IMR-90 (cell line): ENCODE results near the gene PTPN23. TPM values are rescaled to one million over a fixed set of nuclear protein-coding genes. Genes with fewer than 3 reads are reported as not detected.

ENCODE experiments used
- ATAC-seq: fragments of 200-7000 bp; cut with Tn5 transposase; 2 replicates; pipeline ENCODE4 v1.9.1; 2020; ENCODE audit warnings: low read depth, mild to moderate bottlenecking, moderate library complexity
- BruUV-seq: library from RNA; stranded (reverse); fragments of 400-500 nt; replicated peaks from 2 replicates; lab custom pipeline; 2021; lab: Mats Ljungman, UMichigan
- CTCF ChIA-PET: fragments of 300-600 bp; formaldehyde crosslinking; extraction: SDS; loops from one replicate; lab custom pipeline; 2021; ENCODE audit warnings: antibody characterized with exemption; lab: Yijun Ruan, JAX
- POLR2A ChIA-PET: fragments of 300-600 bp; sonication (Branson Sonifier 250); formaldehyde crosslinking; loops from one replicate; lab custom pipeline; 2022; ENCODE audit warnings: antibody characterized with exemption; ENCODE audit not compliant: unreplicated experiment; lab: Charles Lee
- DNase-seq: peaks from one replicate; pipeline ENCODE4 v3.0.0; 2013
- H2AFZ ChIP-seq: replicated peaks from 2 replicates; pipeline ENCODE3; 2013; ENCODE audit warnings: low read length, mild to moderate bottlenecking; ENCODE audit not compliant: poor library complexity
- H2AK5ac ChIP-seq: 2 replicates; pipeline ENCODE4 v1.6.1; 2013; ENCODE audit warnings: low read depth, low read length, inconsistent platforms
- H2AK9ac ChIP-seq: replicated peaks from 2 replicates; pipeline ENCODE3; 2013; ENCODE audit warnings: mild to moderate bottlenecking, low read depth, low read length, moderate library complexity; ENCODE audit not compliant: poor library complexity
- H2BK120ac ChIP-seq: 2 replicates; pipeline ENCODE4 v1.6.1; 2013; ENCODE audit warnings: low read depth, low read length, inconsistent platforms
- H2BK15ac ChIP-seq: 3 replicates; pipeline ENCODE4 v1.6.1; 2013; ENCODE audit warnings: low read depth, low read length, inconsistent platforms
- H2BK20ac ChIP-seq: 2 replicates; pipeline ENCODE4 v1.6.1; 2013; ENCODE audit warnings: low read depth, mild to moderate bottlenecking, inconsistent platforms, low read length, moderate library complexity
- H2BK5ac ChIP-seq: 2 replicates; pipeline ENCODE4 v1.6.1; 2013; ENCODE audit warnings: mild to moderate bottlenecking, low read depth, low read length, inconsistent platforms; ENCODE audit not compliant: poor library complexity, severe bottlenecking
- H3K14ac ChIP-seq: replicated peaks from 2 replicates; pipeline ENCODE4 v1.6.1; 2013; ENCODE audit warnings: low read depth, low read length, inconsistent platforms
- H3K18ac ChIP-seq: 2 replicates; pipeline ENCODE4 v1.6.1; 2013; ENCODE audit warnings: low read depth, low read length, control low read depth
- H3K23ac ChIP-seq: 2 replicates; pipeline ENCODE4 v1.6.1; 2013; ENCODE audit warnings: low read depth, low read length, inconsistent platforms
- H3K27ac ChIP-seq: 2 replicates; pipeline ENCODE4 v1.5.1; 2013; ENCODE audit warnings: mild to moderate bottlenecking, control low read depth, low read length; ENCODE audit not compliant: insufficient read depth
- H3K27me3 ChIP-seq: 2 replicates; pipeline ENCODE4 v1.6.1; 2013; ENCODE audit warnings: low read length; ENCODE audit not compliant: control insufficient read depth, insufficient read depth
- H3K36me3 ChIP-seq: 2 replicates; pipeline ENCODE4 v1.6.1; 2013; ENCODE audit warnings: low read length, mixed read lengths; ENCODE audit not compliant: control insufficient read depth, insufficient read depth
- H3K4ac ChIP-seq: 2 replicates; pipeline ENCODE4 v1.6.1; 2013; ENCODE audit warnings: low read depth, low read length, inconsistent platforms
- H3K4me1 ChIP-seq: 2 replicates; pipeline ENCODE4 v1.6.1; 2013; ENCODE audit warnings: low read length, mixed read lengths; ENCODE audit not compliant: control insufficient read depth, insufficient read depth
- H3K4me2 ChIP-seq: 2 replicates; pipeline ENCODE4 v1.6.1; 2013; ENCODE audit warnings: low read depth, mild to moderate bottlenecking, control low read depth, low read length, moderate library complexity
- H3K4me3 ChIP-seq: 2 replicates; pipeline ENCODE4 v1.5.1; 2013; ENCODE audit warnings: low read depth, mild to moderate bottlenecking, control low read depth, low read length, moderate library complexity; ENCODE audit not compliant: insufficient read depth
- H3K56ac ChIP-seq: 2 replicates; pipeline ENCODE4 v1.6.1; 2013; ENCODE audit warnings: low read length, inconsistent platforms; ENCODE audit not compliant: insufficient read depth; ENCODE audit errors: extremely low read depth
- H3K79me1 ChIP-seq, 2 experiments: 2 replicates each; pipeline ENCODE4 v1.6.1; 2013; ENCODE audit warnings: low read length in 2 of 2, inconsistent platforms in 1 of 2, low read depth in 1 of 2
- H3K9ac ChIP-seq: 2 replicates; pipeline ENCODE4 v1.6.1; 2013; ENCODE audit warnings: low read depth, low read length, control low read depth
- H3K9me1 ChIP-seq: 2 replicates; pipeline ENCODE4 v1.6.1; 2013; ENCODE audit warnings: low read length, inconsistent platforms; ENCODE audit not compliant: insufficient read depth
- H3K9me3 ChIP-seq: 2 replicates; pipeline ENCODE4 v1.6.1; 2013; ENCODE audit warnings: low read length; ENCODE audit not compliant: control insufficient read depth, insufficient read depth
- H4K20me1 ChIP-seq: 2 replicates; pipeline ENCODE4 v1.6.1; 2013; ENCODE audit warnings: low read length, inconsistent platforms; ENCODE audit not compliant: insufficient read depth
- H4K5ac ChIP-seq: 2 replicates; pipeline ENCODE4 v1.6.1; 2013; ENCODE audit warnings: mild to moderate bottlenecking, low read depth, low read length, control low read depth
- H4K8ac ChIP-seq, 2 experiments: 2 replicates each; pipeline ENCODE4 v1.6.1; 2013; ENCODE audit warnings: low read depth in 2 of 2, low read length in 2 of 2, control low read depth in 1 of 2, inconsistent platforms in 1 of 2
- H4K91ac ChIP-seq: 2 replicates; pipeline ENCODE4 v1.6.1; 2013; ENCODE audit warnings: low read depth, low read length, inconsistent platforms; ENCODE audit not compliant: insufficient read depth
- BHLHE40 ChIP-seq: fragments of 150-350 bp; IDR thresholded peaks from 2 replicates; pipeline ENCODE4 v1.6.1; 2016; ENCODE audit warnings: mild to moderate bottlenecking, low read depth, low read length
- CHD1 ChIP-seq: IDR thresholded peaks from 2 replicates; pipeline ENCODE4 v1.6.1; 2012; ENCODE audit warnings: low read depth, low read length, improper control_type of control experiment
- SMC3 ChIP-seq: fragments of 150-350 bp; IDR thresholded peaks from 2 replicates; pipeline ENCODE4 v1.6.1; 2016; ENCODE audit warnings: low read depth, mild to moderate bottlenecking, antibody characterized with exemption, low read length, moderate library complexity
- WGBS, 2 experiments: methylation state at CpG; one replicate each; pipeline versions ENCODE4 v1.1.5 to v1.1.7; 2013; ENCODE audit warnings: missing lambda C conversion rate in 2 of 2; ENCODE audit not compliant: insufficient read length in 1 of 2; ENCODE audit errors: extremely low coverage in 2 of 2; 5-methylcytosine and 5-hydroxymethylcytosine counted together
- dilution Hi-C: fragments of 300-500 bp; cut with HindIII; formaldehyde crosslinking; loops from one replicate; pipeline ENCODE4 v1.14.3; 2018; ENCODE audit warnings: low sequenced_read_pairs; ENCODE audit not compliant: unreplicated experiment
- in situ Hi-C: fragments of 300-500 bp; cut with MboI; formaldehyde crosslinking; loops from 3 replicates; pipeline ENCODE4 v1.14.3; 2019; ENCODE audit warnings: low sequenced_read_pairs, inconsistent platforms, mixed read lengths
- intact Hi-C: fragments of 100-400 bp; cut with micrococcal nuclease; formaldehyde crosslinking; loops from 2 replicates; pipeline ENCODE4 v1.10.0; 2022
- polyA plus RNA-seq, 3 experiments: library from polyadenylated mRNA; depleted of rRNA; stranded (reverse); fragments of >200 nt; gene quantifications; 2 replicates each; pipeline ENCODE4 v1.2.3, GENCODE V29; 2012; ENCODE audit warnings: low replicate concordance in 1 of 3
- total RNA-seq: library from RNA; depleted of rRNA; stranded (reverse); fragments of >200 nt; gene quantifications from 2 replicates; pipeline ENCODE4 v1.2.3, GENCODE V29; 2012
- TF ChIP-seq, protein P1 (sequence below): fragments of 150-350 bp; IDR thresholded peaks from 2 replicates; pipeline ENCODE4 v1.6.1; 2016; ENCODE audit warnings: low read depth, mild to moderate bottlenecking, low read length, moderate library complexity, borderline replicate concordance

The PTPN23 gene
- total and polyA plus RNA-seq, 2 of the 4 experiments (the other 2 are of a cell fraction): 4.5 to 15.1 TPM

- TF ChIP-seq, protein P1, sequence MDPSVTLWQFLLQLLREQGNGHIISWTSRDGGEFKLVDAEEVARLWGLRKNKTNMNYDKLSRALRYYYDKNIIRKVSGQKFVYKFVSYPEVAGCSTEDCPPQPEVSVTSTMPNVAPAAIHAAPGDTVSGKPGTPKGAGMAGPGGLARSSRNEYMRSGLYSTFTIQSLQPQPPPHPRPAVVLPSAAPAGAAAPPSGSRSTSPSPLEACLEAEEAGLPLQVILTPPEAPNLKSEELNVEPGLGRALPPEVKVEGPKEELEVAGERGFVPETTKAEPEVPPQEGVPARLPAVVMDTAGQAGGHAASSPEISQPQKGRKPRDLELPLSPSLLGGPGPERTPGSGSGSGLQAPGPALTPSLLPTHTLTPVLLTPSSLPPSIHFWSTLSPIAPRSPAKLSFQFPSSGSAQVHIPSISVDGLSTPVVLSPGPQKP: no peak
- TF ChIP-seq SMC3: no peak
Observed at GRCh38 chr3:47408839-47409229, 28.0 kb downstream of the PTPN23 start (continued).

GRCh38 chr3:47409284-47409683 lies 28.5 kb downstream of the PTPN23 start:
- no peak overlapping the region for H2BK20ac ChIP-seq
- no peak overlapping the region for H4K5ac ChIP-seq
- peaks cover 11% of the 10 kb centered on the region; the same call in 1 of the 2 replicates for H3K4me1 ChIP-seq
- in situ Hi-C loops (no loop called here), intact Hi-C loops (no loop called here), dilution Hi-C loops (no loop called here)
- no peak overlapping the region for H2BK5ac ChIP-seq
- H4K91ac ChIP-seq: no peak overlapping the region
- H3K27me3 ChIP-seq: no peaks in the 10 kb centered on the region
- no peak overlapping the region for H3K9ac ChIP-seq
- no peak overlapping the region for H2AK5ac ChIP-seq
- WGBS, 2 experiments: 97% methylated on average over 11 of the region's 15 CpGs; no CpG with 5 or more reads in 1 of the 2 experiments
- BruUV-seq: no TSS peak
- no peak overlapping the region for H4K8ac ChIP-seq
- no peak overlapping the region for H2AFZ ChIP-seq
- no peak overlapping the region for H3K23ac ChIP-seq
- ChIA-PET POLR2A (no interaction called here), CTCF (no interaction called here)
- TF ChIP-seq BHLHE40 (no peak), CHD1 (no peak)
- no peak overlapping the region for H3K4me2 ChIP-seq
- no peaks in the 10 kb centered on the region for H3K9me3 ChIP-seq
- H3K79me1 ChIP-seq: peaks cover 6 to 28% of the 10 kb centered on the region in 2 experiments
- no peak overlapping the region for H2BK120ac ChIP-seq
- peaks cover 72% of the 10 kb centered on the region for H3K36me3 ChIP-seq
- no peak overlapping the region for H3K4me3 ChIP-seq
- no peak for DNase-seq
- H4K20me1 ChIP-seq: peaks cover 41% of the 10 kb centered on the region
- no peak overlapping the region for H2AK9ac ChIP-seq
- H2BK15ac ChIP-seq: no peak overlapping the region
- no peak overlapping the region for H3K14ac ChIP-seq
- H3K18ac ChIP-seq: no peak overlapping the region
- no peak overlapping the region for H3K4ac ChIP-seq
- ATAC-seq: no peak
- H3K9me1 ChIP-seq: peaks cover 16% of the 10 kb centered on the region
- no peak overlapping the region for H3K56ac ChIP-seq
- H3K27ac ChIP-seq: no peak overlapping the region
